Measurements from ENCODE around the gene SCRT2. TPM values are rescaled to one million over a fixed set of nuclear protein-coding genes. Genes with fewer than 3 reads are reported as not detected.

The SCRT2 gene
- total RNA-seq, 1 experiment from 2014 or later: not detected

- no peaks in the 10 kb centered on the region for H3K36me3 ChIP-seq (ENCODE audit: control insufficient read depth, insufficient read depth, low read length)
- in situ Hi-C loops (cut with HindIII; ENCODE audit: low pct_unique_long_range_greater_than_20kb, low sequenced_read_pairs) (no loop called here), intact Hi-C loops (cut with micrococcal nuclease; ENCODE audit: unreplicated experiment) (no loop called here)
- no peak overlapping the region for H3K27ac ChIP-seq (ENCODE audit: low read length)
- BruUV-seq (replicated peaks): no TSS peak
- ChIA-PET CTCF (interaction anchor here (0.6 kb wide), 1 partner anchor 372 kb away, joined by 4 read pairs; no protein-coding TSS in a partner anchor), POLR2A (no interaction called here)
- H3K9me3 ChIP-seq (ENCODE audit: control insufficient read depth, insufficient read depth, low read depth, low read length): no peaks in the 10 kb centered on the region
- no peaks in the 10 kb centered on the region for H3K4me1 ChIP-seq (ENCODE audit: control insufficient read depth, insufficient read depth, low read length)
- TF ChIP-seq SIN3A (IDR thresholded peaks at IDR 0.05; ENCODE audit: borderline replicate concordance, insufficient read depth, low read depth, low read length) (no peak), POLR2AphosphoS5 (IDR thresholded peaks at IDR 0.05; ENCODE audit: low read depth, low read length) (no peak), TCF7L2 (IDR thresholded peaks at IDR 0.05; ENCODE audit: low read depth, low read length) (no peak), REST (IDR thresholded peaks at IDR 0.05; ENCODE audit: insufficient read depth in 1 of 2, low read depth in 2 of 2, low read length in 1 of 2) (no peak)
- TF ChIP-seq, protein P1, sequence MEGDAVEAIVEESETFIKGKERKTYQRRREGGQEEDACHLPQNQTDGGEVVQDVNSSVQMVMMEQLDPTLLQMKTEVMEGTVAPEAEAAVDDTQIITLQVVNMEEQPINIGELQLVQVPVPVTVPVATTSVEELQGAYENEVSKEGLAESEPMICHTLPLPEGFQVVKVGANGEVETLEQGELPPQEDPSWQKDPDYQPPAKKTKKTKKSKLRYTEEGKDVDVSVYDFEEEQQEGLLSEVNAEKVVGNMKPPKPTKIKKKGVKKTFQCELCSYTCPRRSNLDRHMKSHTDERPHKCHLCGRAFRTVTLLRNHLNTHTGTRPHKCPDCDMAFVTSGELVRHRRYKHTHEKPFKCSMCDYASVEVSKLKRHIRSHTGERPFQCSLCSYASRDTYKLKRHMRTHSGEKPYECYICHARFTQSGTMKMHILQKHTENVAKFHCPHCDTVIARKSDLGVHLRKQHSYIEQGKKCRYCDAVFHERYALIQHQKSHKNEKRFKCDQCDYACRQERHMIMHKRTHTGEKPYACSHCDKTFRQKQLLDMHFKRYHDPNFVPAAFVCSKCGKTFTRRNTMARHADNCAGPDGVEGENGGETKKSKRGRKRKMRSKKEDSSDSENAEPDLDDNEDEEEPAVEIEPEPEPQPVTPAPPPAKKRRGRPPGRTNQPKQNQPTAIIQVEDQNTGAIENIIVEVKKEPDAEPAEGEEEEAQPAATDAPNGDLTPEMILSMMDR (IDR thresholded peaks at IDR 0.05): no peak
- DNase-seq (ENCODE audit: low read depth, low spot score): no peak
- no peak for ATAC-seq
- peaks cover 9% of the 10 kb centered on the region; the same call in 1 of the 2 replicates for H3K27me3 ChIP-seq (ENCODE audit: control insufficient read depth, insufficient read depth, low read length)
- no peak overlapping the region for H3K4me3 ChIP-seq (ENCODE audit: low read depth in 2 of 2, low read length in 2 of 2)
Measured at GRCh38 chr20:621125-621756, 54.4 kb downstream of the SCRT2 start.

DNA sequence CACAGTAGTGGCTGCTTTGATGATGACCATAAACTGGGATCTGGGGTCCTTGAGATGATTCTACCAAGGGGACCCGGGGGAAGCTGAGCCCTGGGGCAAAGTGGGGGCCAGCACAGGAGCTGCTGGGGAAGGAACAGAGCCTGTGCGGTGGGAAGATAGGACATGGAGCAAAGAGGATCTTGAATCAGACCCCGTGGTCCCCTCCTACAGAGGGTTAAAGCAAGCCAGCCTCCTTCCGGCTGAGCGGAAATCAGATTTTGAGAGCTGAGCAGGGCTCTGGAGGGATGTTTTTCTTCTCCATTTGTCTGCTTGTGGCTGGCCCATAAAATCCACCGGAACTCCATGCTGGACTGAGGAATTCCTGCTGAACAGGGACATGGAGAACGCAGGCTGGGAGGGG is 55.4 kb downstream of the SCRT2 start:
- CTCF ChIA-PET: no interaction called here
- no TSS peak for BruUV-seq (replicated peaks)

More for the DNA sequence above, 55.4 kb downstream of the SCRT2 start:
- DNase-seq (ENCODE audit: low read depth, low spot score) (no peak), ATAC-seq (no peak; the same call in 1 of the 2 replicates)
- POLR2A ChIA-PET: no interaction called here
- H3K27ac ChIP-seq (ENCODE audit: low read length): no peak overlapping the region
- H3K9me3 ChIP-seq (ENCODE audit: control insufficient read depth, insufficient read depth, low read depth, low read length): no peaks in the 10 kb centered on the region
- H3K27me3 ChIP-seq (ENCODE audit: control insufficient read depth, insufficient read depth, low read length): peaks cover 9% of the 10 kb centered on the region; the same call in 1 of the 2 replicates
- intact Hi-C loops (cut with micrococcal nuclease; ENCODE audit: unreplicated experiment): no loop called here
- H3K4me1 ChIP-seq (ENCODE audit: control insufficient read depth, insufficient read depth, low read length): no peaks in the 10 kb centered on the region
- TF ChIP-seq SIN3A (IDR thresholded peaks at IDR 0.05; ENCODE audit: borderline replicate concordance, insufficient read depth, low read depth, low read length): no peak
- TF ChIP-seq, protein P1 (IDR thresholded peaks at IDR 0.05): no peak
- TF ChIP-seq TCF7L2 (IDR thresholded peaks at IDR 0.05; ENCODE audit: low read depth, low read length): no peak
- no peak for TF ChIP-seq POLR2AphosphoS5 (IDR thresholded peaks at IDR 0.05; ENCODE audit: low read depth, low read length)
- no peak for TF ChIP-seq REST (IDR thresholded peaks at IDR 0.05; ENCODE audit: insufficient read depth in 1 of 2, low read depth in 2 of 2, low read length in 1 of 2)
- in situ Hi-C loops (cut with HindIII; ENCODE audit: low pct_unique_long_range_greater_than_20kb, low sequenced_read_pairs): no loop called here
- H3K36me3 ChIP-seq (ENCODE audit: control insufficient read depth, insufficient read depth, low read length): no peaks in the 10 kb centered on the region
- no peak overlapping the region for H3K4me3 ChIP-seq (ENCODE audit: low read depth in 2 of 2, low read length in 2 of 2)

Data from Panc1 (cell line).